DOHH2 (cell line): ENCODE data around the gene KIF2C.

Experiments
- CTCF ChIP-seq: fragments of 200-600 bp; sonication (generic); IDR thresholded peaks from one replicate; pipeline ENCODE4 v1.5.1; 2014; ENCODE audit warnings: antibody characterized with exemption, mild to moderate bottlenecking, low read depth, low read length; ENCODE audit not compliant: poor library complexity, severe bottlenecking
- EZH2phosphoT487 ChIP-seq: fragments of 200-600 bp; sonication (generic); IDR thresholded peaks from 2 replicates; pipeline ENCODE4 v1.6.1; 2017; ENCODE audit warnings: borderline replicate concordance, mild to moderate bottlenecking, antibody characterized with exemption, low read length, moderate library complexity, mixed read lengths

- TF ChIP-seq CTCF: no peak
- no peak for TF ChIP-seq EZH2phosphoT487
These were observed 17.9 kb upstream of the KIF2C start for GRCh38 chr1:44721485-44722361.
